NCI-H1694 treated with DMSO at 0.1 percent for 48 hours (cell line): ENCODE measurements around the gene MRAS.
A peak's percentile ranks its signal among the peaks of the same experiment; 100 is the strongest.
"Not testable (repeated sequence)": the region's sequence is repeated elsewhere in the genome, so short reads cannot be mapped to it uniquely, and the experiment has no call there.

Source experiments
- DNase-seq: peaks from one replicate; lab custom pipeline; 2025; lab: John Stamatoyannopoulos, UW

MRAS gene

DNA sequence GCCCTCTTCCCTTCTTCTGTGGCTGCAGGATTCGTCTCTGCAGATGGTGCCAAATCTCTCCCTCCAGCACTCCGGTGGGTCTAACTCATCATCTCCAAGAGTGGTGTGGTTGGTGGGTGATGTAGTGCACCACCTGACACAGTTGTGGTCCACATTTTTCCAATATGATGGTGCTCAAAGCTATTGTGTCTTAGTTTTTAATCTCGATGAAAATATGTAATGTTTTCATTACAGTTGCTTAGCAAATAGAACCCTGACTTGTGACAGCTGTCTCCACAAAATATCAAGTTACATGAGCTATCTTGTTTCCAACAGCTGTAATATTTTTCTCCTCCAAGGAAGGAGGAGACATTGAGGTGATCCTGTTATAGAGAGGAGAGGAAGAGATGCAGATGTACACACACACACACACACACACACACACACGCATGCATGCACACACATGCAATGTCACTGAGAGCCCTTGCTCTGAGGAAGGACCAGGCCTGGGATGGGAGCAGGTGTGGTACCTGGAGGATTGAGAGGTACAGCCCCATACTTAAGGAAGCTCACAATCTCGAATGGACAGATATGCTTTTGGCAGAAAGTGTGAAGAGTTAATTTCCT lies 70.3 kb downstream of the MRAS start:
- DNase-seq: peak; percentile 5

DNA sequence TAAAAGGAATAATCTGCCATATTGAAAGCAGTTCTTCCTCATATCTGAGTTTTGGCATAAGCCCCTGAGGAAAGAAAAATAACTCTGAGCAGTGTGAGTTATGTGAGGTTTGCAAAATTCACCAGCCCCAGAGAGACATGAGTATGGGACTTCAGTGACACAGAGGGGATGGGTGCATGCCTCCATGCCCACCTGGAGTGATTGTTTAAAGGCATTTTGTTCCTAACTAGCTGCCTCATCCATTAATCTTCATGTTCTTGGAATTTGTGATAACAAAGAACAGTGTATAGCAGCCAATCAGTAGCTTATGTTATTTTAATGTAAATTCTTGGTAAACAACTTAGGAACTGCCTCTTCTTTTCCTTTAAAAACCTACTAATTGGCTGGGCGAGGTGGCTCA lies 74.9 kb downstream of the MRAS start:
- DNase-seq: no peak

DNA sequence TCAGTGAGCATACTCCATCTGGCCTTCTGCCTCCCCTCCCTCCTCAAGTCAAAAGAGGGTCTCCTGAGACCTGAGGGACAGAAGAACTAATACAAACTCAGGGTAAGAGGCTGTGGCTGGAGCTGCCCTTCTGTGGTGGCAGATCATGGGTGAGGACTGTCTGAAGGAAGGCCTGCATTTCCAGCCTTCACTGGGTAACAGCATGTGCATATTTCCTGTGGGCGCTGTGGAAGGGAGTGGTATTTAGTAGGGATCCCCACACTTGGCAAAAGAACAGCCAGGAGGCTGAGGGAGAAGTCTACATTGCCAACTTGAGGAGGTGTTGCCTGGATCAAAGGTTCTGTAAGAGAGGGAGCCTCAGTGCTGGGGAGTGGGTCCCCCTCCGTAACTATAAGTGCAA lies 75.9 kb downstream of the MRAS start:
- no peak for DNase-seq

DNA sequence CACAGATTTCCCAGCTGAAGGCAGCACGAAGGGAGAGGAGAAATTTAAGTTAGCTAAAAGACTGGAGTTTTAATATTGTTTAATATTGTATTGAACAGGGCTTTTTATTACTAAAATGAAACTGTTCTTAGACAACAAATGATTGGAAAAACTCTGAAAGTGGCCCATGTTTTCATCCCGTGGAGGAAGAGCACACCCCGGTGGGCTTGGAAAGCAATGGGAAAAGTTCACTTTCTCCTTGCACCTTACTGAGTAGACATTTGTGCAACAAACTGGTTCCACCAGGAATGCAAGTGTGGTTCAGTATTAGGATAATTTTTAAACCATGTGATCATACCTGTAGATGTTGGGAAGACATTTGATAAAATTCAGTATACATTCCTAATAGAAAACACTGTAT lies 77.8 kb downstream of the MRAS start:
- peak; percentile 3 for DNase-seq

DNA sequence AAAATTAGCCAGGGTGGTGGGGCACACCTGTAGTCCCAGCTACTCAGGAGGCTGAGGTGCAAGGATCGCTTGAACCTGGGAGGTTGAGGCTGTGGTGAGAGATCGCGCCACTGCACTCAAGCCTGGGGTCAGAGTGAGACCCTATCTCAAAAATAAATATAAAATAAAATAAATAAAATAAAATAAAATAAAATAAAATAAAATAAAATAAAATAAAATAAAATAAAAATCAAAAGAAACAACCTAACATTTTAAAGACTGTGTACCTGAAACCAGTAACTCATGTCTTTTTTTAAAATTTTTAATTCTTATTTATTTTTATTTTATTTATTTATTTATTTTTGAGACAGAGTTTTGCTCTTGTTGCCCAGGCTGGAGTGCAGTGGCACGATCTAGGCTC lies 78.4 kb downstream of the MRAS start:
- DNase-seq: not testable (repeated sequence)

DNA sequence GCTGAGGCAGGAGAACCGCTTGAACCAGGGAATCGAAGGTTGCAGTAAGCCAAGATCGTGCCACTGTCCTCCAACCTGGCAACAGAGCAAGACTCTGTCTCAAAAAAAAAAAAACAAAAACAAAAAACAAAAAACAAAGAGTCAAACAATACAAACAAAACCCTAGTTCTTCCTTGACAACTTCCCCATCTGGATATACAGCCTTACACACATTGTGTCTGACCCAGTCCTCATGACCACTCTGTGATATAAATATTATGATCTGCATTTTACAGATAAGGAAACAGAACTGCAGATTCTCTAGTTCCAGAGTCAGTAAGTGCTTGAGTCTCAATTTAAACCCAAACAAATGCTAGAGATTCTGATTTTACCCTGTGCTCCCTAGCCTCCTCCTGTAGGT lies 81.3 kb downstream of the MRAS start:
- DNase-seq: no peak

DNA sequence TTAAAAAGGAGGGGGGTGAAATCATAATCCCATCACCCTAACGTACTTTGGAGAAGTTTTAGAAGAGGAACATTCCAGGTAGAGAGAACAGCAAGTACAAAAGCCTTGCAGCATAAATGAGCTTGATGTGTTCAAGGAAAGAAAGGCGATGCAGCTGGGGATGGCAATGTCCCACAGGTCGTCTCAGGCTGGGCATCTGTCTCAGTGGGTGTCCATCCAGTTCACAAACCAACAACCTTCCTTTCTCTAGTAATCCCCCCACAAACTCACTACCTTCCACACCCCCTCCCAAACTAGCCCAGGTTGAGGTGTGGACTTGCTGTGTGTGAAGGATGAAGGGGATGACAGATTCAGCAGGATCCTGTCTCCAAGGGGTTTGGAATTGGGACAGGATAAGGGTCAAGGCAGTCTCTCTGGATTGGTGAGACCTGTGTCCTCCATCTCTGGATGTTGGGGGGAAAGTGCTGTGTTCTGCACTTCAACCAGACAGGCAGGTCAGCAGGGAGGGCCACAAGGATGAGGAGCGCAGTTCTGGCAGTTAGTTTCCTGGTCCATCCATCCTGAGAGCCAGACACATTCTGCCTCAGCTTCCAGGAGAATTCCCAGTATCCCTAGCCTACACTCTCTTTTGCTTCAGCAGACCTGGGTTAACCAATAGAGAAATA lies 84.3 kb downstream of the MRAS start:
- DNase-seq: no peak

DNA sequence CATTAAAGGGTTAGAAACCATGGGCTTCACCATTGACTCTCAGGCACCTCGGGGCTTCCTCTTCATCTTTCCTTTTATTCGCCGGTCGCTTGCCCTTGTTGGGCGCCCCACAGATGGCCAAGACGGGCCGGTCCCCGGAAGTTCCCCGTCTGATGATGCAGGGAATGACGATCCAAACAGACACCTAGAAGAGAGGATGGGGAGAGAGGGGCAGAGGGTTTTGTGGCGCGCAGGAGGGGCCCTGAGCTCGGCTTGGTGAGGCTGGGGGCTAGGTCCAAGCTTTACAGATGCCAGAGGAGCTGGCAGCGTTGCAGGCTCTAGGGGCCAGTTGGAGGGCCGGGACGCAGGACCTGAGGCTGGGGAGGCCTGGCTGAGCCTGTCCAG lies 85.5 kb downstream of the MRAS start:
- no peak for DNase-seq

DNA sequence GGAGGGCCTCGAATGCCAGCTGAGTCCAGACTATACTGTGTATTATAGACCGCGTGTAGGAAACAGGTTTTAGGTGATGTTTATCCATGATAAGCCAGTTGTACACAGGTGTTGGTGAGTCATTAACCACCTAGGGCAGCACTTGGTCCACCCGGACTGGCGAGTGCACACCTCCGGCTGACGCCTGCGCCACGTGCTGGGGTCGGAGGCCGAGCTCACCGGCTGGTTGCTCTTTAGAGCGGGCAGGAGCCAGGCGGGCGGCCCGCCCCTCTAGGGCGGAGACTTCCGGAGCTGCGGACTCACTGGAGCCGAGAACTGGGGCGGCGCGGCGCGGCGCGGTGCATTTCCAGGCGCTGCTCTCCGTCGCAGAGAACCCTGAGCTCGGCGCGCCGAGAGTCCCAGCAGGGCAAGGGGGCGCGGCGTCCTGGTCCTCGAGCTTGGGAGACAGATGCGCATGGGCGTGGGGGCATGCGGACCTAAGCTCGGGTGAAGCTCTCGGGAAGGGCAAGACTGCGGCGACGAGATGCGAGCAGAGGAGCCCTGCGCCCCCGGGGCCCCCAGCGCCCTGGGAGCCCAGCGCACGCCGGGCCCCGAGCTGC lies 86.0 kb downstream of the MRAS start, which contains the start of gene ESYT3:
TSS of gene ESYT3 (plus strand) at position 341 of the 599 bp plus-strand sequence. CDS start at position 524, 183 bp downstream.
- DNase-seq: no peak

DNA sequence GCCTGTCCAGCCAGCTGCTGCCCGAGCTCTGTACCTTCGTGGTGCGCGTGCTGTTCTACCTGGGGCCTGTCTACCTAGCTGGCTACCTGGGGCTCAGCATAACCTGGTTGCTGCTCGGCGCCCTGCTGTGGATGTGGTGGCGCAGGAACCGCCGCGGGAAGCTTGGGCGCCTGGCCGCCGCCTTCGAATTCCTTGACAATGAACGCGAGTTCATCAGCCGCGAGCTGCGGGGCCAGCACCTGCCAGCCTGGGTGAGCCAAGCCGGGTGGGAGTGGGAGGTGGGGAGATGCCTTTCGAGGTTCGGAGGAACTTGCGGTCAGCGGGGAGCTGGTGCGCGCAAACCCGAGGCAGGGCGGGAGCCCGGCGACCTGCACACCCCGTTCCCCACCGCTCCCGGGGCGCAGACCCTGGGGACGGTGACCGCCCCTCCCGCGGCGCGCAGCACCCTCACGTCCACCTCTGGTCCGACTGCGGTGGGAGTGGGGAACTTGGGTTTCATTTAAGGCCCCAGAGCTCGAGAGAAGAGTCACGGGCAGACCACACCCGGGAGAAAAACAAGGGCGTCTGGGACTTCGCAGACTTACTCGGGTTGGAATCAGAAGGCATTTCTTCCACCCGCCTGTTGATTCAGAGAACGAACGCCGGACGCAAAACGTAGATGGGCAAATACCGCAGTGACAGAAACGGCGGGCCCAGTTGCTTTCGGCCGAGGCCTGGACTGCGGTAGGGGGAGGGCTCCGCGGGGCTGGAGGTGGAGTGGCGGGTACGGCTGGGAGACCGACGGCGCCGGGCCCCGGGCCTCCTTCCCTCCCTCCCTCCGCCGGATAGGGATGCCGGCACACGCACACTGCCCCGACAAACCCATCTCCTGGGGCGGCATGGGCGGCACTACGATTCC lies 86.7 kb downstream of the MRAS start:
- no peak for DNase-seq

DNA sequence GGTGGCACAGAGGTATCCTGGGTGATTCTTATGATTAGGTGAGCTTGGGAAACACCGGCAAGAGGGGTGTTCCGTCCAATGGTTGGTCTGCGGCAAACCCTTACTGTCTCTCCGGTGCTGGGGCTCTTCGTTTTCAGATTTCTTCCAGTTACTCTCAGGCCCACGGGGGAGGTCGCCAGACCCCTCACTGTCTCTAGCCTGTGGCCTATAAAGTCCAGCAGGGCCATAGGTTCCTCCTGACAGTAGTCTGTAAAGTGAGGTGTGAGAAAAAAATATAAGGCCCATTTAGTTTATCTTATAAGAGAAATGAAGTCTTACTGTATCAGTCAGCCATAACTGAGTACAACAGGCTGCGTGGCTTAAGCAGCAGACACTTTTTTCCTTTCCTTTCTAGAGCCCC lies 87.5 kb downstream of the MRAS start:
- no peak for DNase-seq

DNA sequence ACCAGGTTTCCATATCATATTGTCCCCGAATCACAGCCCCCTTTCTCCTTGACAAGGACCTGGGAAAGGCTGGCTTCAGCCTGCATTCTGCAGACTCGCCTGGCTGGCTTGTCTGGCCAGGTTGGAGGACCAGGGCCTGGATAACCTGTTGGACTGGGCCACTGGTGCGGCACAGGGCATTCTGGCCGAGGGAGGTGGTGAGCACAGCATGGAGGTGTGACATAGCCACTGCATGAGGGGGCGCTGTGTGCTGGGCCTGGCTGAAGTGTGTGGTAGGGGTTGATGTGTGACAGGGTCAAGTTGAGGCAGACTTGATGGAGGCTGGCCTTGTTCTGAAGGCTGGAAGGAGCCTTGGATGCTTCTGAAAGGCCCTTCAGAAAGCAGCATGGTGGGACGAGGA lies 88.9 kb downstream of the MRAS start:
- no peak for DNase-seq

DNA sequence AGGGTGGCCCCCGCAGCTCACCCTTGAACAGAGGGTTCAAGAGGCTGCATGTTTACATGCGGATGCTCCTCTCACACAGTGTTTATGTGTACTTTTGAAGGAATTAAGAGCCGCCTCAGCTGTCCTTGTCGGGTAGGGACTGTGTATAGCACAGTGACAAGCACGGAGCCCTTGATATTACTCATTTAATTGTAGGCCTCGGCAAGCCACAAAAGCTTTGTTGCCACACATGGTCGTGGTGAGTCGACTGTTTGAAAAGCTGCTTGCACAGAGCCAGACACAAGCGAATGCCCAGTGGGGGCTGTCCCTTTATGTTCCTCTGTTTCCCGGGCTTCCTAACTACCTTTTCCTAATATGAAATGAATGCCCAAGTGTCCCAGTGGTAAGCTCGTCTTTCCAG lies 90.5 kb downstream of the MRAS start:
- DNase-seq: no peak

DNA sequence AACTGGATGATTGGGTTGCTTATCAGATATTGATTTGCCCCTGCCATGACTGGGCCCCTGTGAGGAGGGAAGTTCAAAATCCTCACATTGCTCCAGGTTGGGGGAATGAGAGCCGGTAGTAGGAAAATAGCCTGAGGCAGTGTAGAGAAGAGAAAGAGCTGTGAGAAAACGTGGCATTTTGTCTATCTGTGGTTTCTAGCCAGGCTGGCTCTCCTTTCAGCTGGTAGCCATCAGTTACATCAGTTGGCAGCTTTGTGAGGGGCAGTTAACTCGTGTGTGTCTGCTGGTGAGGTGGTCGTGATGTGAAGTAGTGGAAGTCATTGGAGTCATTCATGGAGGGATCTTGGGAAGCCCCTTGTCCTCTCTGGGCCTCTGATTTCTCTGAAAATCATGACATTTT lies 91.3 kb downstream of the MRAS start:
- DNase-seq: no peak

DNA sequence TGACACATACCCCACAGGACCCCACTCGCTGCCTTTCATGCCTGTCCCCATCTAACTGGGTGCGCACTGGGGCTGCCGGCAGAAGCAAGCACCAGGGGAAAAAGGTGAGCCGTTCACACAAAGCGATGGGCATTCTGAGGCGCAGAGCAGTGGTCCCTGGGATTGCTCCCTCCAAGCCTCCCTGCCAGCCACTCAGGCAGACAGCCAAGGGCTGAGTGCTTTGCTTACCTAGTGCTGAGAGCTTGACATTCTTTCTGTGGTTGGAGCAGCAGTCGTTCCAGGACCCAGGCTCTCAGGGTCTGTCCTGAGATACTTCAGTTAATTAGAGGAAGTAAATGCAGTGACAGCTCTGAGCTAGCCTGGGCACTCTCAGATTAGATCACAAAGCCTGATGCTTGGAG lies 91.7 kb downstream of the MRAS start:
- DNase-seq: no peak

DNA sequence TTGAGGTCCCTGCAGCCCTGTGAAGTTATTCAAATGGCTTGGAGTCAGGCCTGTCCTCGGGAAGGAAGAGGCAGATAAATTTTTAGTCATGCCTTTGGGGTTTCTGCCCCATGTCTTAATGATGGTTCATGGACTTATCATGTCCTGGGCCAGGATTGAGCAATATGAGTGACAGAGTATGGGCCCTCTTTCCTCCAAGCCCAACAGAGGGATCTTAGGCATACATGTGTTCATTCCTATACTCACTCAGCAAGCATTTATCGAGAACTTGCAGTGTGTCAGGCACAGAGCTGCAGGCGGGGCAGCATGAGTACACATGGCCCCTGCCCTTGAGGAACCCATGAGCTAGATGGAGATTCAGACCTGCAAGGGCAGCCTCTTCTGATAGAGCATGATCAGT lies 92.2 kb downstream of the MRAS start:
- no peak for DNase-seq

DNA sequence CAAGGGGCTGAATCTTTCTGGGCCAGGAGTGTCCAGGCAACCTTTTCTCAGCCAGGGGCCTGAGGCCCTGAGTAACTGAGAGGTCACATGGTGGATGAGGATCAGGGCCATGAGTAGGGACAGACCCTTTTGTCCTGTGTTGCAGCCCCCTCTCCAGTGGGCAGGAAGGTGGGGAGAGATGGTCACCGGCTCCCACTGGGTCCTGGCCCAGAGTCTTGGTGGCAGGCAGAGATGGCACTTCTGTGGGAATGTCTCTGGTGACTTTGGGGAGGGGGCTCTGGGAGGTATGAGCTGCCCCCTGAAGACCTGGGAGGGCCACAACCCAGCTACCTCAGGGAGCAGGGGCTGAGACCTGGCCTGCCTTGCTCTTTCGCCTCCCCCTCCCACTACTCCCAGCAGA lies 92.9 kb downstream of the MRAS start:
- DNase-seq: no peak

DNA sequence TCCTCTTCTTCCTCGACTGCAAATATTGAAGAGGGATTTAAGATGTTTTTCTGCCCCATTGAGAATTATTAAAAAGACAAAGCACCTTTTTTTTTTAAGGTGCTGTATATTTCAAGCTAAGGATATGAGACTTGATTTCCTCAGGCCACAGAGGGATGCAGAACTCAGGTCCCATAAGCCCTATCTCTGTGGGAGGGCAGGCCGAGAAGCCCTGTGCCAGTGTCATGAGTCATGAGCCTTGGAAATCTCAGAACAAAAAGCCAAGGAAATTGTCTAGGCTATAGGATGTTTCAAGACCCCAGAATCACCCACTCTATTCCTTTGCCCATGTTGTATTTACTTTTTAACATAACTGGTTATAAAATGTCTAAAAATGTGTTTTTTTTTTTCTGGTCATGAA lies 93.4 kb downstream of the MRAS start:
- DNase-seq: no peak

DNA sequence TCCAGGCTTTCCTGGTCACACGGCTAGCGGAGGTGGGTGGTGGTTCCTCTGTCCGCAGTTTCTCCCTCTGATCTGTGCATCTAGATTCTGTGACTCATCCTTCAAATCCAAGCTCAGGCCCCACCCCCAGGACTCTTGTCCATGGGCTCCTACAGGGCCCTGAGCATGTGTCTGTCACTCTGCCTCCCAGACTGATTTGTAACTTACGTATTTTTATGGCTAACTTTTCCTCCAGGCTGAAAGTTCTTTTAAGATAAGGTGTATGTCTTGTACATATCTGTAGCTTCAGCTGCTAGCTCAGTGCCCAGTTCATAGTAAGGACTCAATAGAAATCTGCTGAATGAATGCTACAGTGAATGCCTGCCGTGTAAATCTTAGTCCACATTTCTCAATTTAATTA lies 94.1 kb downstream of the MRAS start:
- DNase-seq: no peak

DNA sequence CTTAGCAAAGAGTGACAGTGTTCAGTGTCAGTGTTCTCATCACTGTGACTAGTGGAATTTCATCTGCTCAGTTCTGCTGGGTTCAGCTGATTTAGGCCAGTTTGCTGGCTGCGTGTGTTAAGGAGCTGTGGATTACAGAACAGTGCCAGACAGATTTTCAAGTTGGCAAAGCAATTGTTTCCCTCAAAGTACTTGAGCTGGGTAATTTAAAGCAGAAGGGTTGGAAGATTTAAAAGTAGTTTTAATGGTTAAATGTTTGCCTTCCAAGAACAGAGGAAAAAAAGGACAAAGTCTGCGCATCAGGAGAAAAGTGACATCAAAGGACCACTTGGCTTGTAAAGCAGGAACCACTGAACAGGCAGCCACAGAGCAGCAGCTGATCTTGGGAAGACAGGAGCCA lies 94.7 kb downstream of the MRAS start:
- no peak for DNase-seq

DNA sequence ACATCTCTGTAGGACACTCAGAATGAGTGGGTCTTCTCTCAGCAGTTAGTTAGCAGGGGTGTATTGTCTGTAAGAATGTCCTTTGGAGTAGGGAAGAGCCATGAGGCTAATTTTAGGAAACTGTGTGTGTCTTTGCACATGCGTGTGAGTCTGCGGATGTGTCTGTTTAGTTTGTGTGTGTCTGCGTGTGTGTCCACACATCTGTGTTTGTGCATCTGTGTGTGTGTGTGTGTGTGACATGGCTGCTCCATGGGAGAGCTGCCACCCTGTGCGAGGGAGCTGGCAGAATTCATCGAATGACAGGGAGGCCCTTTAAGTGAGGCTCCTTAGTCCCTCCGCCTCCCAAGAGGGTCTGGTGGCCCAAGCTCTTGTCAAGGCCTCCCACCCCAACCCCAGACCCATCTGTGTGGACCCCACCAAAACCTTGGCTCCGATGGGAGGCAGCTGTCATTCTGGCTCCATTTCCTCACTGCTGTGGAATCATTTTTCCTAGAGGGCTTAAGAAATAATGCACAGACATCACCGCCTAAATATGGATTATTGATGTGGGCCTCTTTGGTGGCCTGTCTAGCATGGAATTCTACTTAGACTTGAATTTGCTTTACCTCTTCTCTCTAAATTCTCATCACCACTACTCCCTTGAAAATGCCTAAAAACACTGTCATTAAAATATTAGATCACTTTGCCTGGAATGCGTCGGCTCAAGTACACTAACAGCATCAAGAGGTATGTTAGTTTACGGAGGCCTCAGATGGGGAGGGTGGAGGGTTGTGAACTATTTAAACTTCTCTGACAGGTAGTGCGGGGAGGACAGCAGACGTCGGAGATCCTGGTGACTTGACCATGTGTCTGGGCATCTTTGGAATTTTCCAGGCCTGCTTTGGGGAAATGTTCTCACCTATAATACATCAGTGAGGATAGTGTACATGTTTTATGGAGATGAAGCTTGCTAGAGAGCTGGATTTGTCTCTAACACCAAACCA lies 95.4 kb downstream of the MRAS start:
- no peak for DNase-seq

DNA sequence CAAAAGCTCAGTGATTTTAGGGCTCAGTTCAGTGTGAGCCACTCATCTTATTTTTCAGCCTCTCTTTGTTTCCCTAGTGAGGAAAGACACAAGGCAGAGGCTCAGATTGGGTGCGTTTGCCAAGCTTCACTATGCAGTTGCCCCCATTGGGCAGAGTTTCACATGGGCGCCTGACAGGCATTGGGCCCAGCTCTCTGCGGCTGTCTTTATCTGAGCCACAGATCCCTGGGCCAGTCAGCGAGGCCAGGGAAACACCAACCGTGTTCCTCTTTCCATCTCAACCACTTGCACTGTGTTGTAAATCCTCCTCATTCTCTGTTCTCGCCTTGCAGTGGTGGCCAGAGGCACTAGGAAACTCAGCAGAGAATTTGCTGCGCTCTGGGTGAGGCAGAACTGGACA lies 96.9 kb downstream of the MRAS start:
- DNase-seq: no peak
